NCI-H460 (cell line): ENCODE measurements around the gene GTF3C4. TPM values are rescaled to one million over a fixed set of nuclear protein-coding genes. Genes with fewer than 3 reads are reported as not detected.

ENCODE experiments used
- DNase-seq: peaks from one replicate; pipeline ENCODE4 v3.0.0-alpha.2; 2016; ENCODE audit warnings: low read depth; ENCODE audit errors: extremely low read depth
- total RNA-seq: library from RNA; depleted of rRNA; stranded (reverse); fragments of >200 nt; shearing (Covaris generic); gene quantifications from 2 replicates; pipeline ENCODE4 v1.2.3, GENCODE V29; 2014; rRNA removed

GTF3C4 gene
- total RNA-seq, 1 experiment from 2014 or later = 20.0 TPM

DNA sequence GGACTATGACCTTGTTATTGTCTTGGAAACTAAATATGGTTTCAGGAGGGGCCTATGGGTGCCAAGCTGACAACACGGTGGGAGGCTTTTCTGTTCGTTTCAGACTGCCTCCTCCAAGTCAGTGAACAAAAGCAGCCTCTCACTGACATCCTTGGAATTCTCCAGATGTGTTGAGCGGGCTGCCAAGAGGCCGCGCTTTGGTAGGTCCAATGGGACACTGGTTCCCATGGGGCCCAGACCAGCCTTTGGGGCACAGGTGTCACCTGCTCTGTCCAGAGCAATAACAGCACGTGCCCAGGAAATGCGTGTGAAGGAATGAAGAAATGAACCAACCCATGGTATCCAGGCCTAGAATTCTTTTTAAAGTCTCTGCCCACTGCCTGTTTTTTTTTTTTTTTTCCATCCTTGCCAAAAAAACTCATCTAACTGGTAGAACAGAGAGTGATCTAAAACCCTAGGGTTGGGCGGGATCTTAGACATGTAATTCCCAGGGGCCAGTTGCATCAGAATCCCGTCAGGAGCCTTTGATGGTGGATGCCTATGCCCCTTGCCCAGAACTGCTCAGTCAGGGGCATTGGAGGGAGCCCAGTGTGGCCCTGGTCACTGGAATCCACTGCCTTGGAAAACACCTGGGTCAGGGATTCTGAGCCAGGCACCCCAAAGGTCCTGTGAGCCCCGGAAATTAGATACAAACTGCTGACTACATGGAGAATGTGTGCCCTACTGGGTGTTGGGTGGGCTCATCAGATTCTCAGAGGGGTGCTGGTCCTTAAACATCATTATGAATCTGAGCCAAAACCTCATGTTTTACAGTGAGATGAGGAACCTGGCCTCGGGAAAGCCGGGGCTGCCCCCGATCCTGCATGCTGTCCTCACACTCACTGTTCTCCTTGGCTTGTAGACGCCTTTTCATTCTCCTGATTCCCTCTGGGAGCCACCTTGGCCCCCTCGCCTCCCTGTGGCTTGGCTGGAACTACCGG lies 60.1 kb downstream of the GTF3C4 start:
- DNase-seq = no peak

DNA sequence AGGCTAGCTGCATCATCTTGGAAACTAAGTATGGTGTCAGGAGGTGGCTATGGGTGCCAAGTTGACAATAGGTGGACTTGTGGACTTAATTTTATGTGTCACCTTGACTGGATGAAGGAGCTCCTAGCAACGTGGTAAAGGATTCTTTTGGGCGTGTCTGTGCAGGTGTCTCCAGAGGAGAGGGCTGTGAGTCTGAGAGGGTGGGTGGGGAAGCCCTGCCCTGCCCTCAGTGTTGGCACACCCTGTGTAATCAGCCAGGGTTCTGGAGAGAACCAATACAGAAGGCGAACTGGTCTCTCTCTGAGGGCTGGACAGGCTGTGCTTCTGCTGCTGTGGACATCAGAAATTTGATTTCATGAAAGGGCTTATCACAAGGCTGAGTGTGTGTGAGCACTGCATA lies 61.0 kb downstream of the GTF3C4 start:
- DNase-seq = no peak

- DNase-seq = no peak
Measured at GRCh38 chr9:132732326-132733259, 62.3 kb downstream of the GTF3C4 start.

DNA sequence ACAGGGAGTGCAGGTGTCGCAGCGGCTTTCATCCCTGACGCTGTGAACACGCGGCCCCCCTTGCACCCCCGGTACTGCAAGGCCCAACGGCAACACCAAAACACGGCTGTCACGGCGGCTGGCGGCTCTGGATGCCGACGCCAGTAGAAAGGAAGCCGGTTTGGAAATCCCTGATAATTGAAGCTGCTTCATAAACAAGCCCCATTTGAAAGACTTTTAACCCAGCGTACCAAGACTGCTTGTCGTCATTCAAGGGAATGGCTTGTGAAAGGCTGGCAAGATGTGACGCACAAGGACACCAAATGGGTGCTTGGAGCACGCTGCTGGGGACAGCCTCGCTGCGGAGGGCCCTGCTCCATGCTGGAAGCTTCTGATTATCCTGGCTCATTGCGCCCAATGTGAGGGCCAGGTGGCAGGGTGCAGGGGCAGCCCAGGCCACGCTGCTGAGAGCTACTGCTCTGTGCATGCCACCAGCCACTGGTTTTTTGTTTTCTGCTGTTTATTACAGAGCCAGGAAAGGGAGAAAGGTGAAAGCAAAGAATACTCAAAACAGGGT lies 63.1 kb downstream of the GTF3C4 start:
- DNase-seq = no peak

DNA sequence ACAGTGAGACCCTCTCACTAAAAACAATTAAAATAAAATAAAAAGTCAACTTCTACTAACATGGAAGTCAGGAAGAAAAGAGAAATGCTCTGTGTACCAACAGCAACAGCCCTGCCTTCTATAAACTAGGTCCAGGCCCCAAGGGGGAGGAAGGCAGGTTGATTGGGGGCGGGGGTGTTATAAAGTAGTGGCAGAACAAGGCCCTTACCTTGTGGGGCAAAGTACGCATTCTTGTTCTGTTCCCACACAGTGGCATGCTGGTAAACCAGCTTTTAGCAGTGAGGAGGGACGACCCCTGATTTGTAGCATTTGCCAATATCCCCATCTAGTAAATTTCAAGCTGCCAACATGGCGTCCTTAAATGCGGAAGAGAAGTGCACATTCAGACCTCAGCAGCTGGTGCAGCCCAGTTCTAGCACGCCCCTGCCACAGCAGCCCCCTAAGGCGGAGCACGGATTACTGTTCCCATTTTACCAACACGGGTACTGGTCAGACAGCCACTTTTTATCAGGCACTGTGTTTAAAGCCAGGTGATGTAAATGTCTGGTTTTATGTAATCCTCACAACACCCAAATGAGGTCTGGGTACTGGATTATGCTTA lies 69.5 kb downstream of the GTF3C4 start:
- DNase-seq = no peak

DNA sequence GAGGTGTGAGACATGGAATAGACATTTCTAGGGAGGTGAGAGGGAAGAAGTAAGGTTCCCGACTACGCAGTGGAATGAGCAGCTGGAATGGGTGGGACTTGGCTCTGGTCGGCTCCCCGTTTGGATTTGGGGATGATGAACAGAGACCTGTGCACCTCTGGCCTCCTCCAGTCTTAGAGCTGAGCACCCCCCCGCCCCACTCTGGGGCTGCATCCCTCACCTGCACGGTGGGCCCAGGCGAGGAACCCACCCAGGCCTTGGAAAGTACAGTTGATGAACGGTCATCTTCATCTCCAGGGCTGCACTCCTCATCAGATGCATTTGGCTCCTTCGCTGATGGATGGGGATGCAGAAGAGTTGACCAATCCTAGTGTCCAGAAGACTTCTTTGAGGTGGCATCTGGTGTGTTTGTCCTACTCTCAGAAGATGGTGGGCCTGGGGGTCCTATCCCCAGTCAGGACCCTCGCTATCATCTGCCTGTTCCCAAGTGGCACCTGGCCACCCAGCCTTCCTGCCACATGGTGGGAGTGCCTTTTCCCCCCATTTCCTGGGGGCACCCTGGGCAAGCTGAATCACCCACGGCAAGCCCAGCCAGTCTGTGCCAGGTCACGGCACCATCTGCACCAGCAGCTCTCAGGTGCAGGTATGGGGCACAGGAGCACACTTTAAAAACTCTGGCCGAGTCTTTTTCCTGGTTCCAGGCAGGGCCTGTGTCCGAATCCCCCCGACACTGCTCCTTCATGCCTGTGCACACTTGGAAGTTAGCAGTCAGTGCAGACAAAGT lies 70.5 kb downstream of the GTF3C4 start:
- DNase-seq = no peak

DNA sequence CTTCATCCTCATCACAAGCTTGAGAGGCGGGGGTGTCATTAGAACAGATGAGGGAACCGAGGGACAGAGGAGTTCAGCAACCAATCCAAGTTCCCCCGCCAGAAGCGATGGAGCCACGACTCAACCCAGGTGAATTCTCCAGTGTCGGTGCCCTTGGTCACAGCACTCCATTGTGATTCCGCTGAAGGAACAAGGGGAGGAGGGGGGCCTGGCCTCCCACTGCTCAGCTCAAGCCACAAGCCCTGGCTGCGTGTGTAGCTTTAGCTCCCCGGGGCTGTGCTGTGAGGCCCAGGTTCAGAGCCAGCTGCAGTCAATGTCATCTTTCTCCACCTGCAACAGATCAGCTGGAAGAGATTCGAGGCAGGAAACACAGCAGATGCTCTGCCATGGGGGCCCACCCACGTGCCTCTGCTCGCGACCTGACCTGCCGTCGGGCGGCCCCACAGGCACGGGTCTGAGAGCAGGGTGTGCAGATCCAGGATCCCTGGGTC lies 72.6 kb downstream of the GTF3C4 start:
- DNase-seq = no peak

- DNase-seq = no peak
Measured at GRCh38 chr9:132743931-132744479, 73.7 kb downstream of the GTF3C4 start.

Other genes starting within 250 kb of the GTF3C4 start
- gene BARHL1, start 87.9 kb upstream of the GTF3C4 start, total RNA-seq = not detected in 2 replicates
- gene DDX31, start 481 bp upstream of the GTF3C4 start, total RNA-seq = 30.9 and 33.8 TPM in 2 replicates
- 0.42 and 2.6 TPM in 2 replicates for gene AK8, start 207.8 kb downstream of the GTF3C4 start, total RNA-seq
- 5.5 and 7.9 TPM in 2 replicates for gene SPACA9, start 208.4 kb downstream of the GTF3C4 start, total RNA-seq